ENCODE data around the gene PISD.

DNA sequence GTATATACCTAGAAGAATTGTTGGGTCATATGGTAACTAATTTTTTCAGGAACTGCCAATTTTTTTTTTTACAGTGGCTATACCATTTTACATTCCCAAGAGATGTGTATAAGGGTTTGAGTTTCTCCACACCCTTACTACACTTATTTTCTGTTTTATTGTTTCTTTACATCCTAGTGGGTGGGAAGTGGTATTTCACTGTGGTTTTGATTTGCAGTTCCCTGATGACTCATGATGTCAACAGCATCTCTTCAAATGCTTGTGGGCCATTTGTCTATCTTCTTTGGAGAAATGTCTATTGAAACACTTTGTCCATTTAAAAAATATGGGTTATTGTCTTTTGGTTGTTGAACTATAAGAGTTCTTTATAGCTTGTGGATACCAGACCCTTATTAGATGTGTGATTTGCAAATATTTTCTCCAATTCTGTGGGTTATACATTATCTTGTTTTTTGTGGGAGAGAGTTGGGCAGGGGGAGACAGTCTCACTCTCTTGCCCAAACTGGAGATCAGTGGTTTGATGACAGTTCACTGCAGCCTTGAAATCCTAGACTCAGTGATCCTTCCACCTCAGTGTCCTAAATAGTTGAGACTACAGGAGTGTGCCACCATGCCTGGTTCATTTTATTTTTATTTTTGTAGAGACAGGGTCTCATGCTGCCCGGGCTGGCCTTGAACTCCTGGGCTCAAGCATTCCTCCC is 30.3 kb upstream of the PISD start:
- TF ChIP-seq, protein P1, sequence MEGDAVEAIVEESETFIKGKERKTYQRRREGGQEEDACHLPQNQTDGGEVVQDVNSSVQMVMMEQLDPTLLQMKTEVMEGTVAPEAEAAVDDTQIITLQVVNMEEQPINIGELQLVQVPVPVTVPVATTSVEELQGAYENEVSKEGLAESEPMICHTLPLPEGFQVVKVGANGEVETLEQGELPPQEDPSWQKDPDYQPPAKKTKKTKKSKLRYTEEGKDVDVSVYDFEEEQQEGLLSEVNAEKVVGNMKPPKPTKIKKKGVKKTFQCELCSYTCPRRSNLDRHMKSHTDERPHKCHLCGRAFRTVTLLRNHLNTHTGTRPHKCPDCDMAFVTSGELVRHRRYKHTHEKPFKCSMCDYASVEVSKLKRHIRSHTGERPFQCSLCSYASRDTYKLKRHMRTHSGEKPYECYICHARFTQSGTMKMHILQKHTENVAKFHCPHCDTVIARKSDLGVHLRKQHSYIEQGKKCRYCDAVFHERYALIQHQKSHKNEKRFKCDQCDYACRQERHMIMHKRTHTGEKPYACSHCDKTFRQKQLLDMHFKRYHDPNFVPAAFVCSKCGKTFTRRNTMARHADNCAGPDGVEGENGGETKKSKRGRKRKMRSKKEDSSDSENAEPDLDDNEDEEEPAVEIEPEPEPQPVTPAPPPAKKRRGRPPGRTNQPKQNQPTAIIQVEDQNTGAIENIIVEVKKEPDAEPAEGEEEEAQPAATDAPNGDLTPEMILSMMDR (IDR thresholded peaks at IDR 0.05), result no peak
- TF ChIP-seq POLR2A (IDR thresholded peaks at IDR 0.05) (no peak), POLR2AphosphoS5 (IDR thresholded peaks at IDR 0.05) (no peak)

Data from stomach (tissue), 4 donors.